SK-N-SH (cell line): Measurements from ENCODE around the gene SRBD1. TPM values are rescaled to one million over a fixed set of nuclear protein-coding genes. Genes with fewer than 3 reads are reported as not detected.
A peak's percentile ranks its signal among the peaks of the same experiment; 100 is the strongest.

Experiments
- CTCF ChIA-PET: fragments of 300-600, 350-600 bp; formaldehyde crosslinking; extraction: SDS; loops from one replicate; lab custom pipeline; 2021; lab: Yijun Ruan, JAX
- POLR2A ChIA-PET: fragments of 350-600 bp; sonication (Branson Sonifier 250); formaldehyde crosslinking; extraction: SDS; loops from one replicate; lab custom pipeline; 2020; ENCODE audit warnings: antibody characterized with exemption, inconsistent platforms; lab: Yijun Ruan, JAX
- DNase-seq: peaks from one replicate; pipeline ENCODE4 v3.0.0; 2012
- H2AFZ ChIP-seq: fragments of 200-600 bp; sonication (generic); 2 replicates; pipeline ENCODE4 v1.8.1; 2016; ENCODE audit warnings: antibody characterized with exemption, mild to moderate bottlenecking, low read depth
- H3F3A ChIP-seq: fragments of 200-600 bp; sonication (generic); replicated peaks from 2 replicates; pipeline ENCODE3; 2016; ENCODE audit warnings: antibody characterized with exemption, mild to moderate bottlenecking; ENCODE audit not compliant: insufficient read depth
- H3K27ac ChIP-seq, 2 experiments: fragments of 200-500 bp in 1 of 2; fragments of 200-600 bp in 1 of 2; sonication (Bioruptor generic) in 1 of 2; sonication (generic), shearing (Covaris generic) in 1 of 2; 2 replicates each; pipeline versions ENCODE4 v1.5.1 to v1.6.1; 2014 to 2016; ENCODE audit warnings: low read depth in 2 of 2, inconsistent platforms in 1 of 2, low read length in 1 of 2, mild to moderate bottlenecking in 1 of 2, mixed read lengths in 1 of 2
- H3K27me3 ChIP-seq: fragments of 200-600 bp; sonication (generic), shearing (Covaris generic); 2 replicates; pipeline ENCODE4 v1.6.1; 2016; ENCODE audit warnings: mixed run types; ENCODE audit not compliant: insufficient read depth
- H3K36me3 ChIP-seq, 2 experiments: fragments of 200-500 bp in 1 of 2; fragments of 200-600 bp in 1 of 2; sonication (Bioruptor generic) in 1 of 2; sonication (generic) in 1 of 2; replicated peaks in 1 of 2; 2 replicates each; pipeline versions ENCODE3 to v1.5.1; 2014 to 2016; ENCODE audit warnings: low read length in 1 of 2, mild to moderate bottlenecking in 1 of 2; ENCODE audit not compliant: insufficient read depth in 2 of 2, control insufficient read depth in 1 of 2
- H3K4me1 ChIP-seq, 2 experiments: fragments of 200-500 bp in 1 of 2; fragments of 200-600 bp in 1 of 2; sonication (Bioruptor generic) in 1 of 2; sonication (generic), shearing (Covaris generic) in 1 of 2; 2 replicates each; pipeline versions ENCODE4 v1.5.1 to v1.6.1; 2014 to 2016; ENCODE audit warnings: low read depth in 1 of 2, low read length in 1 of 2, mixed run types in 1 of 2; ENCODE audit not compliant: insufficient read depth in 2 of 2, control insufficient read depth in 1 of 2
- H3K4me2 ChIP-seq: fragments of 200-600 bp; sonication (generic), shearing (Covaris generic); 2 replicates; pipeline ENCODE4 v1.6.1; 2017; ENCODE audit warnings: mixed run types
- H3K4me3 ChIP-seq, 2 experiments: fragments of 200-500 bp in 1 of 2; fragments of 200-600 bp in 1 of 2; sonication (Bioruptor generic) in 1 of 2; sonication (generic), shearing (Covaris generic) in 1 of 2; 2 replicates each; pipeline versions ENCODE4 v1.5.1 to v1.8.1; 2014 to 2016; ENCODE audit warnings: low read depth in 2 of 2, inconsistent platforms in 1 of 2, low read length in 1 of 2, mild to moderate bottlenecking in 1 of 2, mixed read lengths in 1 of 2, moderate library complexity in 1 of 2
- H3K79me2 ChIP-seq: fragments of 200-600 bp; sonication (generic); 2 replicates; pipeline ENCODE4 v1.8.1; 2017; ENCODE audit warnings: mild to moderate bottlenecking; ENCODE audit not compliant: insufficient read depth
- H3K9ac ChIP-seq: fragments of 200-600 bp; sonication (generic); 2 replicates; pipeline ENCODE4 v1.6.1; 2017; ENCODE audit warnings: mixed run types
- H3K9me2 ChIP-seq: fragments of 200-600 bp; sonication (generic); 2 replicates; pipeline ENCODE4 v1.6.1; 2017; ENCODE audit warnings: mixed run types
- H3K9me3 ChIP-seq: fragments of 200-600 bp; sonication (generic); 2 replicates; pipeline ENCODE4 v1.6.1; 2017; ENCODE audit warnings: mixed run types, mild to moderate bottlenecking, moderate library complexity
- H4K20me1 ChIP-seq: fragments of 200-600 bp; sonication (generic); 2 replicates; pipeline ENCODE4 v1.6.1; 2017; ENCODE audit warnings: mild to moderate bottlenecking, mixed run types; ENCODE audit not compliant: insufficient read depth
- EP300 ChIP-seq, 2 experiments: IDR thresholded peaks; 2 replicates each; pipeline versions ENCODE4 v1.4.0 to v1.6.1; 2012; ENCODE audit warnings: borderline replicate concordance in 1 of 2, low read depth in 1 of 2, low read length in 1 of 2
- EZH2phosphoT487 ChIP-seq: fragments of 200-600 bp; sonication (generic); IDR thresholded peaks from 2 replicates; pipeline ENCODE4 v1.6.1; 2017; ENCODE audit warnings: low read depth, mixed run types, mild to moderate bottlenecking, antibody characterized with exemption, moderate library complexity, borderline replicate concordance
- FOXJ3 ChIP-seq: sonication (generic); formaldehyde crosslinking; IDR thresholded peaks from 2 replicates; pipeline ENCODE4 v1.5.1; 2020; ENCODE audit warnings: mild to moderate bottlenecking, missing genetic modification reagents
- GATA2 ChIP-seq: sonication (generic); formaldehyde crosslinking; IDR thresholded peaks from 2 replicates; pipeline ENCODE4 v1.5.0; 2020; ENCODE audit warnings: mild to moderate bottlenecking, missing genetic modification reagents
- MEF2A ChIP-seq: IDR thresholded peaks from 2 replicates; pipeline ENCODE4 v1.4.0; 2012; ENCODE audit warnings: low read depth, borderline replicate concordance
- MXI1 ChIP-seq: IDR thresholded peaks from 2 replicates; pipeline ENCODE4 v1.6.1; 2012; ENCODE audit warnings: mild to moderate bottlenecking, low read depth, low read length, improper control_type of control experiment
- NFIC ChIP-seq: IDR thresholded peaks from 2 replicates; pipeline ENCODE4 v1.4.0; 2012; ENCODE audit warnings: borderline replicate concordance
- NRF1 ChIP-seq: IDR thresholded peaks from 2 replicates; pipeline ENCODE4 v1.6.1; 2012; ENCODE audit warnings: low read depth, mild to moderate bottlenecking, low read length
- POLR2AphosphoS5 ChIP-seq: IDR thresholded peaks from 2 replicates; pipeline ENCODE4 v1.6.1; 2012; ENCODE audit warnings: low read depth, low read length
- RXRA ChIP-seq: IDR thresholded peaks from 2 replicates; pipeline ENCODE4 v1.4.0; 2012; ENCODE audit warnings: low read depth, mild to moderate bottlenecking, borderline replicate concordance
- SIN3A ChIP-seq: IDR thresholded peaks from 2 replicates; pipeline ENCODE4 v1.6.1; 2012; ENCODE audit warnings: low read depth, mild to moderate bottlenecking, low read length, moderate library complexity, borderline replicate concordance
- SMC3 ChIP-seq: IDR thresholded peaks from 2 replicates; pipeline ENCODE4 v1.6.1; 2012; ENCODE audit warnings: low read depth, low read length, improper control_type of control experiment
- TCF12 ChIP-seq: IDR thresholded peaks from 2 replicates; pipeline ENCODE4 v1.4.0; 2012
- YY1 ChIP-seq: IDR thresholded peaks from 2 replicates; pipeline ENCODE4 v1.4.0; 2012; ENCODE audit warnings: low read depth, mild to moderate bottlenecking
- WGBS: methylation state at CpG from one replicate; pipeline ENCODE4 v1.1.6; 2017; ENCODE audit warnings: low lambda C conversion rate; 5-methylcytosine and 5-hydroxymethylcytosine counted together
- polyA plus RNA-seq, 3 experiments: library from polyadenylated mRNA; depleted of rRNA; stranded (reverse); fragments of >200 nt; gene quantifications; 2 replicates each; pipeline ENCODE4 v1.2.3, GENCODE V29; 2012
- TF ChIP-seq, protein P1 (sequence below): IDR thresholded peaks from 2 replicates; pipeline ENCODE4 v1.4.0; 2012; ENCODE audit warnings: low read depth, borderline replicate concordance
- TF ChIP-seq, protein P2 (sequence below): IDR thresholded peaks from 2 replicates; pipeline ENCODE4; 2012
- TF ChIP-seq, protein P3 (sequence below): fragments of 200-600 bp; sonication (generic); IDR thresholded peaks from 2 replicates; pipeline ENCODE4 v1.6.1; 2017; ENCODE audit warnings: antibody characterized with exemption, mild to moderate bottlenecking, moderate library complexity
- TF ChIP-seq, protein P4 (sequence below): IDR thresholded peaks from 2 replicates; pipeline ENCODE4 v1.4.0; 2012; ENCODE audit warnings: low read depth

SRBD1 gene
- polyA plus RNA-seq, 1 of the 3 experiments (the other 2 are of a cell fraction): 3.2 TPM

DNA sequence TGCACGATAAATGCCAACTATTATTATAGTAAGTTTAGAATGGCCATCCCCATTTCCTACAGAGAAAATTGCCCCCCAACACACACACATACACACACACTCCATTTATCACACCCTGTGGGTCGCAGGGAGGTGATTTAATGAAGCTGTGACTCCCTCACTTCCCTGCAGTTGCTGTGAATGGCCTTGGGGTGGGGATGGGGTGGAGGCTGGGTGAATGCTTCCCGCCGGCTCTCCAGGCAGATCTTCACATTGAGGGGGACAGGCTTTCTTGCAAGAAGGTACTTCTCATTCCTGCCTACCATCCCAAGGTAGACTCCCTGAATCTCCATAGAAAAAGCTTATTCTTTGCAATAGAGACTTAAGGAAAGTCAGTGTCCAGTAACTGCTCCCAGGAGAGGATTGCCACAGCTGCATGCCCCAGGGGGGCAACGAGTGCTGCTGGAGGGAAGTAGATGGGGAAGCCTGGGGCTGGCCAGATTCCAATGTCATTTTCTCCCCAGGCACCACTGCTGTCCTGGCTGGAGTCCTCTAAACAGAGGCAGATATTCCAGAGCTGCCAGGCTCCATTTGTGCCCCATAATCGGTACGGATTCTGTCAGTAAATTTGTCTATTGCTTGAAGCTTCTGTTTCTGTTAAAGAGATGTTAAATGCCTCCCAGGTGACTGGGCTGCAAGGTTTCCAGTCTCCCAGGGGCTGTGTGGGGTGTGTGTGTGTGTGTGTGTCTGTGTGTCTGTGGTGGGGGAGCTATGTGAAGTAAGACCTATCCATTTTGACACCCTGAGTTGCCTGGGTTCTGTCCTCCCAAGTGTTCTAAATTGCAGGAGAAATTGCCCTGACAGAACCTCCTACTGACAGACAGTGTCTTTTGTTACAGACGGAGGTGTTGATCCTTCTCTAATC is 265.5 kb downstream of the SRBD1 start:
- no peak overlapping the region for H3K4me2 ChIP-seq
- no peak overlapping the region for H3K4me3 ChIP-seq
- TF ChIP-seq RXRA (no peak), FOXJ3 (no peak), EP300 (IDR thresholded peaks at IDR 0.05; ENCODE audit: borderline replicate concordance in 1 of 2, low read depth in 1 of 2, low read length in 1 of 2) (peak in 1 of 2 experiments; percentile 8; a peak in 1 of 4 replicates), TCF12 (no peak), NRF1 (no peak), MEF2A (no peak)
- TF ChIP-seq, protein P1, sequence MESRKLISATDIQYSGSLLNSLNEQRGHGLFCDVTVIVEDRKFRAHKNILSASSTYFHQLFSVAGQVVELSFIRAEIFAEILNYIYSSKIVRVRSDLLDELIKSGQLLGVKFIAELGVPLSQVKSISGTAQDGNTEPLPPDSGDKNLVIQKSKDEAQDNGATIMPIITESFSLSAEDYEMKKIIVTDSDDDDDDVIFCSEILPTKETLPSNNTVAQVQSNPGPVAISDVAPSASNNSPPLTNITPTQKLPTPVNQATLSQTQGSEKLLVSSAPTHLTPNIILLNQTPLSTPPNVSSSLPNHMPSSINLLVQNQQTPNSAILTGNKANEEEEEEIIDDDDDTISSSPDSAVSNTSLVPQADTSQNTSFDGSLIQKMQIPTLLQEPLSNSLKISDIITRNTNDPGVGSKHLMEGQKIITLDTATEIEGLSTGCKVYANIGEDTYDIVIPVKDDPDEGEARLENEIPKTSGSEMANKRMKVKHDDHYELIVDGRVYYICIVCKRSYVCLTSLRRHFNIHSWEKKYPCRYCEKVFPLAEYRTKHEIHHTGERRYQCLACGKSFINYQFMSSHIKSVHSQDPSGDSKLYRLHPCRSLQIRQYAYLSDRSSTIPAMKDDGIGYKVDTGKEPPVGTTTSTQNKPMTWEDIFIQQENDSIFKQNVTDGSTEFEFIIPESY: no peak
- 59% methylated on average over 8 of the region's 8 CpGs for WGBS
- no peaks in the 10 kb centered on the region for H3K36me3 ChIP-seq
- H3F3A ChIP-seq: no peaks in the 10 kb centered on the region
- DNase-seq: peak; percentile 48
- POLR2A ChIA-PET: interaction anchor here (0.6 kb wide), 1 partner anchor 15 kb away, joined by 3 read pairs; no protein-coding TSS in a partner anchor
- H3K4me1 ChIP-seq: peaks cover 0 to 10% of the 10 kb centered on the region in 2 experiments; a peak in 1 of 4 replicates
- no peak overlapping the region for H3K27ac ChIP-seq
- CTCF ChIA-PET: interaction anchor here (0.6 to 3.7 kb wide), 6 partner anchors 15 to 934 kb away, joined by 3 to 15 read pairs (median 4); no protein-coding TSS in a partner anchor
- no peaks in the 10 kb centered on the region for H4K20me1 ChIP-seq
- no peaks in the 10 kb centered on the region for H3K27me3 ChIP-seq
- no peaks in the 10 kb centered on the region for H3K9me3 ChIP-seq
- H3K9me2 ChIP-seq: no peaks in the 10 kb centered on the region
- no peak overlapping the region for H3K9ac ChIP-seq
- H3K79me2 ChIP-seq: no peaks in the 10 kb centered on the region
- H2AFZ ChIP-seq: no peak overlapping the region

DNA sequence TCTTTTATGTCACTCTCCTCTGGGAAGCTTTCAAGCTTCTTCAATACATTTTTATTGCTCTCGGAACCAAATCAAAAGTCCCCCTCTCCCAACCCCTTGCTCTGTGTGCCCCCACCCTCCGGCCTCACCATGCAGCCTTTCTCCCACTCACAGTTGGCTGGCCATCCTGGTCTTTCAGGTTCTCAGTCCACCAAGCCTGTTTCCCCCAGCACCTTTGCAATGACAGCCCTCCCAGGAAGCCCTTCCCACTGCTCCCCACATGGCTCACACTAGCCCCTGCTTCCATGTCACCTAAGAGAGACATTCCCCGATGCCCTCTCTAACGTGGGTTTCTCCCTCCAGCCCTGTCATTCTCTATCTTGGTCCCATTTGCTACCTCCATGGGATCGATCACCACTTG is 266.6 kb downstream of the SRBD1 start:
- Histone ChIP-seq H3K4me3 (no peak overlapping the region), H3K36me3 (no peaks in the 10 kb centered on the region), H3K9ac (no peak overlapping the region), H3K4me1 (peaks cover 0 to 10% of the 10 kb centered on the region in 2 experiments; a peak in 1 of 4 replicates), H3K79me2 (no peaks in the 10 kb centered on the region), H3K9me2 (no peaks in the 10 kb centered on the region), H2AFZ (no peak overlapping the region), H3K27ac (no peak overlapping the region), H3F3A (no peaks in the 10 kb centered on the region), H3K27me3 (no peaks in the 10 kb centered on the region), H3K4me2 (no peak overlapping the region), H3K9me3 (no peaks in the 10 kb centered on the region), H4K20me1 (no peaks in the 10 kb centered on the region)
- no peak for DNase-seq
- ChIA-PET CTCF (interaction anchor here (0.8 to 3.7 kb wide), 3 partner anchors 13 to 363 kb away, joined by 3 to 15 read pairs (median 3); no protein-coding TSS in a partner anchor), POLR2A (no interaction called here)
- TF ChIP-seq, protein P2, sequence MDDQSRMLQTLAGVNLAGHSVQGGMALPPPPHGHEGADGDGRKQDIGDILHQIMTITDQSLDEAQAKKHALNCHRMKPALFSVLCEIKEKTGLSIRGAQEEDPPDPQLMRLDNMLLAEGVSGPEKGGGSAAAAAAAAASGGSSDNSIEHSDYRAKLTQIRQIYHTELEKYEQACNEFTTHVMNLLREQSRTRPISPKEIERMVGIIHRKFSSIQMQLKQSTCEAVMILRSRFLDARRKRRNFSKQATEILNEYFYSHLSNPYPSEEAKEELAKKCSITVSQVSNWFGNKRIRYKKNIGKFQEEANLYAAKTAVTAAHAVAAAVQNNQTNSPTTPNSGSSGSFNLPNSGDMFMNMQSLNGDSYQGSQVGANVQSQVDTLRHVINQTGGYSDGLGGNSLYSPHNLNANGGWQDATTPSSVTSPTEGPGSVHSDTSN: no peak
- TF ChIP-seq, protein P1: no peak
- TF ChIP-seq SIN3A: no peak
- TF ChIP-seq NFIC: no peak
- TF ChIP-seq, protein P3, sequence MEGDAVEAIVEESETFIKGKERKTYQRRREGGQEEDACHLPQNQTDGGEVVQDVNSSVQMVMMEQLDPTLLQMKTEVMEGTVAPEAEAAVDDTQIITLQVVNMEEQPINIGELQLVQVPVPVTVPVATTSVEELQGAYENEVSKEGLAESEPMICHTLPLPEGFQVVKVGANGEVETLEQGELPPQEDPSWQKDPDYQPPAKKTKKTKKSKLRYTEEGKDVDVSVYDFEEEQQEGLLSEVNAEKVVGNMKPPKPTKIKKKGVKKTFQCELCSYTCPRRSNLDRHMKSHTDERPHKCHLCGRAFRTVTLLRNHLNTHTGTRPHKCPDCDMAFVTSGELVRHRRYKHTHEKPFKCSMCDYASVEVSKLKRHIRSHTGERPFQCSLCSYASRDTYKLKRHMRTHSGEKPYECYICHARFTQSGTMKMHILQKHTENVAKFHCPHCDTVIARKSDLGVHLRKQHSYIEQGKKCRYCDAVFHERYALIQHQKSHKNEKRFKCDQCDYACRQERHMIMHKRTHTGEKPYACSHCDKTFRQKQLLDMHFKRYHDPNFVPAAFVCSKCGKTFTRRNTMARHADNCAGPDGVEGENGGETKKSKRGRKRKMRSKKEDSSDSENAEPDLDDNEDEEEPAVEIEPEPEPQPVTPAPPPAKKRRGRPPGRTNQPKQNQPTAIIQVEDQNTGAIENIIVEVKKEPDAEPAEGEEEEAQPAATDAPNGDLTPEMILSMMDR: no peak
- no peak for TF ChIP-seq GATA2 (CRISPR knock-in tag)
- TF ChIP-seq MEF2A: no peak
- TF ChIP-seq, protein P4, sequence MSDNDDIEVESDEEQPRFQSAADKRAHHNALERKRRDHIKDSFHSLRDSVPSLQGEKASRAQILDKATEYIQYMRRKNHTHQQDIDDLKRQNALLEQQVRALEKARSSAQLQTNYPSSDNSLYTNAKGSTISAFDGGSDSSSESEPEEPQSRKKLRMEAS: no peak
- no peak for TF ChIP-seq EZH2phosphoT487
- TF ChIP-seq MXI1: no peak
- no peak for TF ChIP-seq SMC3
- no peak for TF ChIP-seq NRF1
- TF ChIP-seq YY1: no peak
- no peak for TF ChIP-seq POLR2AphosphoS5
- TF ChIP-seq TCF12: no peak
- TF ChIP-seq EP300 (IDR thresholded peaks at IDR 0.05; ENCODE audit: borderline replicate concordance in 1 of 2, low read depth in 1 of 2, low read length in 1 of 2): no peak
- 75% methylated on average over 5 of the region's 5 CpGs for WGBS
